Endothelial cell of umbilical vein (primary cell): Measurements from ENCODE around the gene ETV4. TPM values are rescaled to one million over a fixed set of nuclear protein-coding genes. Genes with fewer than 3 reads are reported as not detected.

Experiments used
- BruUV-seq: library from RNA; stranded (reverse); fragments of 400-500 nt; replicated peaks from 2 replicates; lab custom pipeline; 2021; lab: Mats Ljungman, UMichigan
- CTCF ChIA-PET: fragments of 300-600, 350-600 bp; sonication (Branson Sonifier 250); formaldehyde crosslinking; loops from one replicate; lab custom pipeline; 2021; ENCODE audit warnings: antibody characterized with exemption, inconsistent platforms; lab: Charles Lee
- POLR2A ChIA-PET: fragments of 300-600, 350-600 bp; sonication (Branson Sonifier 250); formaldehyde crosslinking; loops from one replicate; lab custom pipeline; 2021; ENCODE audit warnings: antibody characterized with exemption, inconsistent platforms; lab: Charles Lee
- DNase-seq: peaks from one replicate; pipeline ENCODE4 v3.0.0-alpha.2; 2011; ENCODE audit warnings: low read depth, low spot score
- FAIRE-seq: peaks from 2 replicates; lab custom pipeline; 2011; peaks lifted over from hg19 to GRCh38; lab: Jason Lieb, UNC
- H2AFZ ChIP-seq: 2 replicates; pipeline ENCODE4 v1.6.0; 2012; ENCODE audit warnings: low read depth, low read length, control low read depth, inconsistent platforms
- H3K27ac ChIP-seq: 2 replicates; pipeline ENCODE4 v1.5.1; 2011; ENCODE audit warnings: low read depth, mild to moderate bottlenecking, control low read depth, low read length, moderate library complexity; ENCODE audit not compliant: insufficient read depth
- H3K27me3 ChIP-seq, 2 experiments: 2 replicates each; pipeline versions ENCODE4 v1.6.0 to v1.6.1; 2011; ENCODE audit warnings: low read length in 2 of 2, mixed read lengths in 1 of 2; ENCODE audit not compliant: control insufficient read depth in 2 of 2, insufficient read depth in 2 of 2
- H3K36me3 ChIP-seq, 2 experiments: 2 replicates in 1 of 2; 3 replicates in 1 of 2; pipeline ENCODE4 v1.5.1; 2011; ENCODE audit warnings: low read length in 2 of 2, mild to moderate bottlenecking in 1 of 2, moderate library complexity in 1 of 2; ENCODE audit not compliant: control insufficient read depth in 2 of 2, insufficient read depth in 2 of 2; ENCODE audit errors: extremely low read depth in 1 of 2
- H3K4me1 ChIP-seq: 3 replicates; pipeline ENCODE4 v1.5.1; 2011; ENCODE audit warnings: mild to moderate bottlenecking, low read length; ENCODE audit not compliant: control insufficient read depth, insufficient read depth; ENCODE audit errors: extremely low read depth
- H3K4me2 ChIP-seq: 2 replicates; pipeline ENCODE4 v1.6.1; 2011; ENCODE audit warnings: low read length, control low read depth, mixed read lengths; ENCODE audit not compliant: insufficient read depth
- H3K4me3 ChIP-seq, 3 experiments: fragments of 200-600 bp in 1 of 3; sonication (generic), shearing (Covaris generic) in 1 of 3; replicated peaks in 1 of 3; 2 replicates each; pipeline ENCODE4 v1.5.1; 2011 to 2016; ENCODE audit warnings: control low read depth in 3 of 3, low read length in 3 of 3, mild to moderate bottlenecking in 2 of 3, inconsistent platforms in 1 of 3, low read depth in 1 of 3, moderate library complexity in 1 of 3; ENCODE audit not compliant: insufficient read depth in 1 of 3
- H3K79me2 ChIP-seq: 2 replicates; pipeline ENCODE4 v1.6.0; 2012; ENCODE audit warnings: low read length, inconsistent platforms; ENCODE audit not compliant: control insufficient read depth, insufficient read depth
- H3K9ac ChIP-seq: replicated peaks from 2 replicates; pipeline ENCODE3; 2011; ENCODE audit warnings: low read length, control low read depth; ENCODE audit not compliant: insufficient read depth; ENCODE audit errors: extremely low read depth
- H3K9me1 ChIP-seq: replicated peaks from 3 replicates; pipeline ENCODE4 v1.6.0; 2011; ENCODE audit warnings: mild to moderate bottlenecking, low read length; ENCODE audit not compliant: control insufficient read depth, insufficient read depth; ENCODE audit errors: extremely low read depth
- H3K9me3 ChIP-seq: replicated peaks from 2 replicates; pipeline ENCODE4 v1.5.1; 2012; ENCODE audit warnings: low read length, inconsistent platforms; ENCODE audit not compliant: control insufficient read depth, insufficient read depth
- H4K20me1 ChIP-seq: replicated peaks from 2 replicates; pipeline ENCODE3; 2011; ENCODE audit warnings: mild to moderate bottlenecking, low read length; ENCODE audit not compliant: control insufficient read depth, insufficient read depth; ENCODE audit errors: extremely low read depth
- CTCF ChIP-seq, 2 donors: IDR thresholded peaks; 1 replicate in 1 of 2; 2 replicates in 1 of 2; pipeline ENCODE4 v1.5.1; 2011; ENCODE audit warnings: low read length in 2 of 2, mild to moderate bottlenecking in 2 of 2, moderate library complexity in 2 of 2, control low read depth in 1 of 2, inconsistent platforms in 1 of 2, low read depth in 1 of 2; ENCODE audit not compliant: insufficient read depth in 1 of 2; ENCODE audit errors: extremely low read depth in 1 of 2
- EZH2 ChIP-seq: IDR thresholded peaks from 2 replicates; pipeline ENCODE4 v1.6.1; 2012; ENCODE audit warnings: borderline replicate concordance, low read depth, mild to moderate bottlenecking, moderate library complexity, low read length, inconsistent platforms; ENCODE audit not compliant: severe bottlenecking
- FOS ChIP-seq: IDR thresholded peaks from 2 replicates; pipeline ENCODE4 v1.6.1; 2011; ENCODE audit warnings: mild to moderate bottlenecking, low read length, moderate library complexity, borderline replicate concordance; ENCODE audit not compliant: insufficient read depth
- GATA2 ChIP-seq: IDR thresholded peaks from 2 replicates; pipeline ENCODE4 v1.7.0; 2011; ENCODE audit warnings: low read depth, mild to moderate bottlenecking, moderate library complexity, mixed read lengths, low read length; ENCODE audit not compliant: insufficient read length, insufficient read depth
- JUN ChIP-seq: IDR thresholded peaks from 2 replicates; pipeline ENCODE4 v1.6.1; 2011; ENCODE audit warnings: borderline replicate concordance, low read depth; ENCODE audit not compliant: insufficient read length, insufficient read depth
- MAX ChIP-seq: IDR thresholded peaks from 2 replicates; pipeline ENCODE4 v1.6.1; 2011; ENCODE audit not compliant: insufficient read depth, insufficient read length
- MYC ChIP-seq: IDR thresholded peaks from one replicate; pipeline ENCODE4 v1.6.1; 2011; ENCODE audit warnings: mild to moderate bottlenecking, low read depth, low read length
- POLR2A ChIP-seq: IDR thresholded peaks from 2 replicates; pipeline ENCODE4 v1.6.1; 2012; ENCODE audit warnings: low read depth, mild to moderate bottlenecking, control low read depth, low read length
- POLR2AphosphoS5 ChIP-seq: IDR thresholded peaks from 2 replicates; pipeline ENCODE4 v1.6.1; 2012; ENCODE audit warnings: low read depth, mild to moderate bottlenecking, control low read depth, low read length, moderate library complexity; ENCODE audit not compliant: insufficient read depth
- dilution Hi-C: fragments of 300-500 bp; cut with MboI; formaldehyde crosslinking; loops from one replicate; pipeline ENCODE4 v1.15.0; 2019; ENCODE audit warnings: low sequenced_read_pairs; ENCODE audit not compliant: extremely low pct_ligation_motif_present
- intact Hi-C: fragments of 100-400 bp; cut with micrococcal nuclease; formaldehyde crosslinking; loops from one replicate; pipeline ENCODE4 v1.10.0; 2022
- polyA plus RNA-seq, 4 experiments: library from polyadenylated mRNA; depleted of rRNA in 3 of 4; stranded (reverse) in 3 of 4; unstranded in 1 of 4; fragments of >200 nt; gene quantifications; 2 replicates each; pipeline versions ENCODE4 v1.2.1 to v1.2.3, GENCODE V29; 2011 to 2012; ENCODE audit warnings: missing spikeins in 1 of 4
- total RNA-seq: library from RNA; stranded (reverse); gene quantifications from 2 replicates; pipeline ENCODE4 v1.2.3, GENCODE V29; 2021

ETV4 gene
- total and polyA plus RNA-seq, 2 donors (not counting 3 experiments of a cell fraction or from before 2014, with no cell fraction given): 7.3 to 32.2 TPM

- ChIA-PET POLR2A (no interaction called here), CTCF (interaction anchor here (0.6 to 1.1 kb wide), 2 partner anchors 145 to 158 kb away, joined by 3 read pairs; no protein-coding TSS in a partner anchor)
- intact Hi-C loops: no loop called here
- peaks cover 23% of the 10 kb centered on the region for H3K4me1 ChIP-seq
- H3K9ac ChIP-seq: no peak overlapping the region
- TF ChIP-seq MYC: no peak
- TF ChIP-seq POLR2AphosphoS5: no peak
- no peak for TF ChIP-seq JUN
- TF ChIP-seq MAX: no peak
- TF ChIP-seq EZH2: no peak
- no peak for TF ChIP-seq GATA2
- no peak for TF ChIP-seq CTCF (IDR thresholded peaks at IDR 0.05; ENCODE audit: extremely low read depth in 1 of 2, insufficient read depth in 1 of 2, low read depth in 1 of 2, low read length in 2 of 2)
- TF ChIP-seq FOS: no peak
- no peak for TF ChIP-seq POLR2A
- H3K27ac ChIP-seq: no peak overlapping the region
- no peaks in the 10 kb centered on the region for H3K79me2 ChIP-seq
- H2AFZ ChIP-seq: no peak overlapping the region
- H3K27me3 ChIP-seq: no peaks in the 10 kb centered on the region
- H3K9me1 ChIP-seq: no peaks in the 10 kb centered on the region
- FAIRE-seq: no peak
- no TSS peak for BruUV-seq
- dilution Hi-C loops: no loop called here
- H3K9me3 ChIP-seq: no peaks in the 10 kb centered on the region
- no peak for DNase-seq
- no peak overlapping the region for H3K4me2 ChIP-seq
- H3K4me3 ChIP-seq: no peak overlapping the region
- no peaks in the 10 kb centered on the region for H4K20me1 ChIP-seq
- peaks cover 1 to 17% of the 10 kb centered on the region in 2 experiments for H3K36me3 ChIP-seq
These were observed 17.7 kb downstream of the ETV4 start for GRCh38 chr17:43528319-43528987.
